GM12878 (cell line): Measurements from ENCODE around the gene CRYAA.
"Not testable (repeated sequence)": the region's sequence is repeated elsewhere in the genome, so short reads cannot be mapped to it uniquely, and the experiment has no call there.

Experiments
- EZH2 ChIP-seq: IDR thresholded peaks from 2 replicates; pipeline ENCODE4 v1.6.1; 2012; ENCODE audit warnings: low read depth, mild to moderate bottlenecking, control low read depth, inconsistent platforms, low read length, borderline replicate concordance; ENCODE audit not compliant: control insufficient read depth
- RCOR1 ChIP-seq: conservative IDR thresholded peaks from 2 replicates; pipeline ENCODE4 v1.6.1; 2012; ENCODE audit warnings: low read depth, low read length, improper control_type of control experiment
- REST ChIP-seq: IDR thresholded peaks from 2 replicates; pipeline ENCODE4 v1.6.1; 2012; ENCODE audit warnings: mild to moderate bottlenecking, low read depth, low read length
- STAT3 ChIP-seq: IDR thresholded peaks from 2 replicates; pipeline ENCODE4 v1.6.1; 2011; ENCODE audit warnings: low read depth, low read length, improper control_type of control experiment
- TF ChIP-seq, protein P1 (sequence below), 3 experiments: IDR thresholded peaks in 2 of 3; conservative IDR thresholded peaks in 1 of 3; 2 replicates each; pipeline ENCODE4 v1.5.1; 2011; ENCODE audit warnings: low read depth in 3 of 3, low read length in 3 of 3, mild to moderate bottlenecking in 3 of 3, control low read depth in 2 of 3, moderate library complexity in 2 of 3, inconsistent platforms in 1 of 3, mixed read lengths in 1 of 3; ENCODE audit not compliant: control insufficient read depth in 2 of 3, insufficient read depth in 1 of 3; ENCODE audit errors: extremely low read depth in 1 of 3

GRCh38 chr21:43149344-43149743, 19.5 kb upstream of the CRYAA start:
- TF ChIP-seq STAT3, EZH2, REST, RCOR1: not testable (repeated sequence)
- TF ChIP-seq, protein P1, sequence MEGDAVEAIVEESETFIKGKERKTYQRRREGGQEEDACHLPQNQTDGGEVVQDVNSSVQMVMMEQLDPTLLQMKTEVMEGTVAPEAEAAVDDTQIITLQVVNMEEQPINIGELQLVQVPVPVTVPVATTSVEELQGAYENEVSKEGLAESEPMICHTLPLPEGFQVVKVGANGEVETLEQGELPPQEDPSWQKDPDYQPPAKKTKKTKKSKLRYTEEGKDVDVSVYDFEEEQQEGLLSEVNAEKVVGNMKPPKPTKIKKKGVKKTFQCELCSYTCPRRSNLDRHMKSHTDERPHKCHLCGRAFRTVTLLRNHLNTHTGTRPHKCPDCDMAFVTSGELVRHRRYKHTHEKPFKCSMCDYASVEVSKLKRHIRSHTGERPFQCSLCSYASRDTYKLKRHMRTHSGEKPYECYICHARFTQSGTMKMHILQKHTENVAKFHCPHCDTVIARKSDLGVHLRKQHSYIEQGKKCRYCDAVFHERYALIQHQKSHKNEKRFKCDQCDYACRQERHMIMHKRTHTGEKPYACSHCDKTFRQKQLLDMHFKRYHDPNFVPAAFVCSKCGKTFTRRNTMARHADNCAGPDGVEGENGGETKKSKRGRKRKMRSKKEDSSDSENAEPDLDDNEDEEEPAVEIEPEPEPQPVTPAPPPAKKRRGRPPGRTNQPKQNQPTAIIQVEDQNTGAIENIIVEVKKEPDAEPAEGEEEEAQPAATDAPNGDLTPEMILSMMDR (IDR thresholded peaks at IDR 0.05 in 2 of 3, conservative IDR thresholded peaks at IDR 0.05 in 1 of 3; ENCODE audit: control insufficient read depth in 2 of 3, extremely low read depth in 1 of 3, insufficient read depth in 1 of 3, low read depth in 3 of 3, low read length in 3 of 3), result not testable (repeated sequence)
